Neural cell (in vitro differentiated cells): ENCODE results near the gene MYMK. TPM values are rescaled to one million over a fixed set of nuclear protein-coding genes. Genes with fewer than 3 reads are reported as not detected.

Experiments used
- H2AFZ ChIP-seq: fragments of 200-600, 300-800 bp; sonication (generic), shearing (Covaris generic); 2 replicates; pipeline ENCODE4 v1.6.0; 2014; ENCODE audit warnings: low read depth, mild to moderate bottlenecking, antibody characterized with exemption, low read length, moderate library complexity
- H3F3A ChIP-seq: fragments of 200-600 bp; shearing (Covaris generic); 2 replicates; pipeline ENCODE4 v1.6.1; 2016; ENCODE audit warnings: mild to moderate bottlenecking, moderate library complexity, mixed read lengths, antibody characterized with exemption, low read length; ENCODE audit not compliant: insufficient read depth, poor library complexity, severe bottlenecking
- H3K27ac ChIP-seq: fragments of 200-600, 300-800 bp; sonication (generic), shearing (Covaris generic); 2 replicates; pipeline ENCODE4 v1.5.1; 2014; ENCODE audit warnings: mild to moderate bottlenecking, low read length, moderate library complexity
- H3K27me3 ChIP-seq: fragments of 300-800, 200-600 bp; sonication (generic), shearing (Covaris generic); 2 replicates; pipeline ENCODE4 v1.6.0; 2014; ENCODE audit warnings: mild to moderate bottlenecking, low read depth, low read length, moderate library complexity; ENCODE audit not compliant: insufficient read depth
- H3K36me3 ChIP-seq: fragments of 300-800, 200-600 bp; sonication (generic), shearing (Covaris generic); 2 replicates; pipeline ENCODE4 v1.5.1; 2014; ENCODE audit warnings: mild to moderate bottlenecking, antibody characterized with exemption, low read length, moderate library complexity; ENCODE audit not compliant: insufficient read depth
- H3K4me2 ChIP-seq: fragments of 300-800, 200-600 bp; sonication (generic), shearing (Covaris generic); 2 replicates; pipeline ENCODE4 v1.6.0; 2014; ENCODE audit warnings: mild to moderate bottlenecking, low read length
- H3K4me3 ChIP-seq: fragments of 300-800, 200-600 bp; sonication (generic), shearing (Covaris generic); 2 replicates; pipeline ENCODE4 v1.5.1; 2014; ENCODE audit warnings: mild to moderate bottlenecking, low read length, moderate library complexity
- H3K79me2 ChIP-seq: fragments of 200-600 bp; shearing (Covaris generic); replicated peaks from 2 replicates; pipeline ENCODE4 v1.6.0; 2014; ENCODE audit warnings: mild to moderate bottlenecking, low read length, moderate library complexity; ENCODE audit not compliant: insufficient read depth
- H3K9ac ChIP-seq: fragments of 300-800, 200-600 bp; sonication (generic), shearing (Covaris generic); 2 replicates; pipeline ENCODE4 v1.6.1; 2016; ENCODE audit warnings: mild to moderate bottlenecking, low read length, mixed read lengths
- H3K9me2 ChIP-seq: fragments of 200-600 bp; shearing (Covaris generic); 2 replicates; pipeline ENCODE4 v1.6.1; 2016; ENCODE audit warnings: mild to moderate bottlenecking, low read length, mixed read lengths; ENCODE audit not compliant: insufficient read depth
- H3K9me3 ChIP-seq: fragments of 200-600, 300-800 bp; sonication (generic), shearing (Covaris generic); 2 replicates; pipeline ENCODE4 v1.6.1; 2016; ENCODE audit warnings: mild to moderate bottlenecking, mixed run types, low read length, moderate library complexity, mixed read lengths
- H4K20me1 ChIP-seq: fragments of 200-600 bp; shearing (Covaris generic); 2 replicates; pipeline ENCODE4 v1.6.1; 2016; ENCODE audit warnings: mild to moderate bottlenecking, mixed run types; ENCODE audit not compliant: insufficient read depth
- EP300 ChIP-seq: fragments of 450-650 bp; conservative IDR thresholded peaks from 2 replicates; pipeline ENCODE4 v1.6.1; 2014; ENCODE audit warnings: antibody characterized with exemption, mild to moderate bottlenecking, moderate library complexity; ENCODE audit not compliant: poor library complexity, severe bottlenecking
- EZH2 ChIP-seq: fragments of 200-600, 300-800 bp; shearing (Covaris generic), sonication (generic); IDR thresholded peaks from 2 replicates; pipeline ENCODE4 v1.6.1; 2014; ENCODE audit warnings: antibody characterized with exemption, low read length, borderline replicate concordance, mild to moderate bottlenecking; ENCODE audit not compliant: insufficient read depth, poor library complexity, severe bottlenecking
- MXI1 ChIP-seq: fragments of 450-650 bp; conservative IDR thresholded peaks from 2 replicates; pipeline ENCODE4 v1.6.1; 2014; ENCODE audit warnings: antibody characterized with exemption, mild to moderate bottlenecking; ENCODE audit not compliant: poor library complexity, severe bottlenecking
- POLR2AphosphoS5 ChIP-seq: IDR thresholded peaks from 2 replicates; pipeline ENCODE4 v1.6.1; 2012
- RAD21 ChIP-seq: fragments of 450-650 bp; conservative IDR thresholded peaks from 2 replicates; pipeline ENCODE4 v1.6.1; 2014; ENCODE audit warnings: antibody characterized with exemption, mild to moderate bottlenecking, moderate library complexity
- SMC3 ChIP-seq: fragments of 450-650 bp; conservative IDR thresholded peaks from 2 replicates; pipeline ENCODE4 v1.6.1; 2014; ENCODE audit warnings: antibody characterized with exemption, mild to moderate bottlenecking, moderate library complexity; ENCODE audit not compliant: poor library complexity
- TAF1 ChIP-seq: IDR thresholded peaks from 2 replicates; pipeline ENCODE4 v1.6.1; 2012; ENCODE audit warnings: low read depth
- polyA plus RNA-seq: library from polyadenylated mRNA; depleted of rRNA; stranded (reverse); fragments of >200 nt; gene quantifications from 2 replicates; pipeline ENCODE4 v1.2.3, GENCODE V29; 2014
- TF ChIP-seq, protein P1 (sequence below): fragments of 450-650 bp; IDR thresholded peaks from 2 replicates; pipeline ENCODE4 v1.5.1; 2014; ENCODE audit warnings: antibody characterized with exemption, mild to moderate bottlenecking, moderate library complexity; ENCODE audit not compliant: poor library complexity, severe bottlenecking
- TF ChIP-seq, protein P2 (sequence below): IDR thresholded peaks from 2 replicates; pipeline ENCODE4 v1.6.1; 2012; ENCODE audit warnings: borderline replicate concordance

MYMK gene
- polyA plus RNA-seq, 1 donor from 2014 or later: not detected

DNA sequence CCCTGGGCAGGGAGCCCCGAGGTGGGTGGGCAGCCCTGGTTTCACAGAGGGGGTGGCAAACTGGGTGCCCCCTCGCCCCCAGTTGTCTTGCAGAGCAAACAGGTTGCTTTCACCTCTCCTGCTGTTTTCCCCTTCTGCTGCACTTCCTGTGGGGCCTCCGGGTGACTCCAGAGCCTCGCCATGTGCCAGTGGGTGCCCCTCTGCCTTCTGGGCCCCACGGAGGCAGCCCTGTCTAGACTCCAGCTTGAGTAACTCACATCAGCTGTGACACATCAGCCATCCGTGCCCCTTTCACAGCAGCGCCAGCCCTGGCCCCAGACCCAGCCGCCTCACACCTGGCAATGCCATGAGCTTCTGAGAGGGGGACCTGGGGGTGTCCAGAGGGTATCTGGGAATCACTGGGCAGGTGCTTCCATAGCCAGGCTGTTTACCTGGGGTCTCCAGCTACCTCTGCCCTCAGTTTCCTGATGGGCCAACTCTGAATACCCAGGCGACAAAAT is 46.7 kb upstream of the MYMK start:
- TF ChIP-seq SMC3 (no peak), RAD21 (no peak), POLR2AphosphoS5 (no peak), TAF1 (no peak), MXI1 (no peak), EZH2 (no peak), EP300 (no peak)
- TF ChIP-seq, protein P1, sequence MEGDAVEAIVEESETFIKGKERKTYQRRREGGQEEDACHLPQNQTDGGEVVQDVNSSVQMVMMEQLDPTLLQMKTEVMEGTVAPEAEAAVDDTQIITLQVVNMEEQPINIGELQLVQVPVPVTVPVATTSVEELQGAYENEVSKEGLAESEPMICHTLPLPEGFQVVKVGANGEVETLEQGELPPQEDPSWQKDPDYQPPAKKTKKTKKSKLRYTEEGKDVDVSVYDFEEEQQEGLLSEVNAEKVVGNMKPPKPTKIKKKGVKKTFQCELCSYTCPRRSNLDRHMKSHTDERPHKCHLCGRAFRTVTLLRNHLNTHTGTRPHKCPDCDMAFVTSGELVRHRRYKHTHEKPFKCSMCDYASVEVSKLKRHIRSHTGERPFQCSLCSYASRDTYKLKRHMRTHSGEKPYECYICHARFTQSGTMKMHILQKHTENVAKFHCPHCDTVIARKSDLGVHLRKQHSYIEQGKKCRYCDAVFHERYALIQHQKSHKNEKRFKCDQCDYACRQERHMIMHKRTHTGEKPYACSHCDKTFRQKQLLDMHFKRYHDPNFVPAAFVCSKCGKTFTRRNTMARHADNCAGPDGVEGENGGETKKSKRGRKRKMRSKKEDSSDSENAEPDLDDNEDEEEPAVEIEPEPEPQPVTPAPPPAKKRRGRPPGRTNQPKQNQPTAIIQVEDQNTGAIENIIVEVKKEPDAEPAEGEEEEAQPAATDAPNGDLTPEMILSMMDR: no peak
- Histone ChIP-seq H3K79me2 (no peaks in the 10 kb centered on the region), H3K27me3 (no peaks in the 10 kb centered on the region), H3K36me3 (no peaks in the 10 kb centered on the region), H3K9me3 (no peaks in the 10 kb centered on the region), H3K9me2 (no peaks in the 10 kb centered on the region), H2AFZ (no peak overlapping the region), H3K27ac (no peak overlapping the region), H3K9ac (no peak overlapping the region), H3K4me2 (no peak overlapping the region), H3K4me3 (no peak overlapping the region), H3F3A (no peaks in the 10 kb centered on the region), H4K20me1 (no peaks in the 10 kb centered on the region)

GRCh38 chr9:133570691-133571080 is 45.9 kb upstream of the MYMK start:
- Histone ChIP-seq H2AFZ (no peak overlapping the region), H3F3A (no peaks in the 10 kb centered on the region), H3K9me3 (no peaks in the 10 kb centered on the region)

DNA sequence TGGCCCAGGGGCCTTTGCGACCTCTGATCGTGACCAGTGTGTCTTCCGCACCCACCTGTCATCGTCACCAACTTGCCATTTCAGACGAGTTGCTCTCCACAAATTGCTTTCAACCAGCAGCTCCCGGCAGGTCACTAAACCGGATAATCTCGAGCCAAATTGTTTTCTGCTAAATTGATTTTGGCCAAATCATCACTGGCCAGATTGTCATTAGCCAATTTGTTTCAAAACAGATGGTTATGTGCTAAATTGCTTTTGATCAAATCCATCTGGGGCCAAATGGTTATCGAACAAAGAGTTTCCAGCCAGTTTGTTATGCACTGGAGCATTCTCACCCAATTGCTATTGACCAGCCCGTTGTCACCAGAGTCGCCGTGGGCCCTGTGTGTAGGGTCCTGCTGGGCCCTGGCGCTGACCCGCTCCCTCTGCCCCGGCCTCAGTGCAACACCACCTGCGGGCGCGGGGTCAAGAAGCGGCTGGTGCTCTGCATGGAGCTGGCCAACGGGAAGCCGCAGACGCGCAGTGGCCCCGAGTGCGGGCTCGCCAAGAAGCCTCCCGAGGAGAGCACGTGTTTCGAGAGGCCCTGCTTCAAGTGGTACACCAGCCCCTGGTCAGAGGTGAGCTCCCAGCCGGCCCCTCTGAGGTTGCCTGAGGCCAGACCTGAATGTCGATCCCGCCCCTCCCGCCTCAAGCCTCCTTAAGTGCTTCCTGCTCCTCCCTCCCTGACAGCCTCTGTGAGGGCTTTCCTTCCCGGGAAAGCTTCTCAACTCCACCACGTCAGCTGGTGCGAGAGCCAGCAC is 45.3 kb upstream of the MYMK start:
- Histone ChIP-seq H2AFZ (no peak overlapping the region), H3K9me2 (no peaks in the 10 kb centered on the region), H3K4me3 (no peak overlapping the region), H3K4me2 (no peak overlapping the region), H3K79me2 (no peaks in the 10 kb centered on the region), H4K20me1 (no peaks in the 10 kb centered on the region), H3K27me3 (no peaks in the 10 kb centered on the region), H3K9me3 (no peaks in the 10 kb centered on the region), H3K9ac (no peak overlapping the region), H3F3A (no peaks in the 10 kb centered on the region), H3K36me3 (no peaks in the 10 kb centered on the region), H3K27ac (no peak overlapping the region)
- TF ChIP-seq SMC3 (no peak), EP300 (no peak), MXI1 (no peak), EZH2 (no peak), POLR2AphosphoS5 (no peak), TAF1 (no peak), RAD21 (no peak)
- TF ChIP-seq, protein P1: no peak
- TF ChIP-seq, protein P2, sequence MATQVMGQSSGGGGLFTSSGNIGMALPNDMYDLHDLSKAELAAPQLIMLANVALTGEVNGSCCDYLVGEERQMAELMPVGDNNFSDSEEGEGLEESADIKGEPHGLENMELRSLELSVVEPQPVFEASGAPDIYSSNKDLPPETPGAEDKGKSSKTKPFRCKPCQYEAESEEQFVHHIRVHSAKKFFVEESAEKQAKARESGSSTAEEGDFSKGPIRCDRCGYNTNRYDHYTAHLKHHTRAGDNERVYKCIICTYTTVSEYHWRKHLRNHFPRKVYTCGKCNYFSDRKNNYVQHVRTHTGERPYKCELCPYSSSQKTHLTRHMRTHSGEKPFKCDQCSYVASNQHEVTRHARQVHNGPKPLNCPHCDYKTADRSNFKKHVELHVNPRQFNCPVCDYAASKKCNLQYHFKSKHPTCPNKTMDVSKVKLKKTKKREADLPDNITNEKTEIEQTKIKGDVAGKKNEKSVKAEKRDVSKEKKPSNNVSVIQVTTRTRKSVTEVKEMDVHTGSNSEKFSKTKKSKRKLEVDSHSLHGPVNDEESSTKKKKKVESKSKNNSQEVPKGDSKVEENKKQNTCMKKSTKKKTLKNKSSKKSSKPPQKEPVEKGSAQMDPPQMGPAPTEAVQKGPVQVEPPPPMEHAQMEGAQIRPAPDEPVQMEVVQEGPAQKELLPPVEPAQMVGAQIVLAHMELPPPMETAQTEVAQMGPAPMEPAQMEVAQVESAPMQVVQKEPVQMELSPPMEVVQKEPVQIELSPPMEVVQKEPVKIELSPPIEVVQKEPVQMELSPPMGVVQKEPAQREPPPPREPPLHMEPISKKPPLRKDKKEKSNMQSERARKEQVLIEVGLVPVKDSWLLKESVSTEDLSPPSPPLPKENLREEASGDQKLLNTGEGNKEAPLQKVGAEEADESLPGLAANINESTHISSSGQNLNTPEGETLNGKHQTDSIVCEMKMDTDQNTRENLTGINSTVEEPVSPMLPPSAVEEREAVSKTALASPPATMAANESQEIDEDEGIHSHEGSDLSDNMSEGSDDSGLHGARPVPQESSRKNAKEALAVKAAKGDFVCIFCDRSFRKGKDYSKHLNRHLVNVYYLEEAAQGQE: no peak

More at GRCh38 chr9:133570691-133571080, 45.9 kb upstream of the MYMK start:
- Histone ChIP-seq H3K27me3 (no peaks in the 10 kb centered on the region), H3K36me3 (no peaks in the 10 kb centered on the region), H4K20me1 (no peaks in the 10 kb centered on the region), H3K9ac (no peak overlapping the region), H3K4me3 (no peak overlapping the region), H3K79me2 (no peaks in the 10 kb centered on the region), H3K27ac (no peak overlapping the region), H3K4me2 (no peak overlapping the region), H3K9me2 (no peaks in the 10 kb centered on the region)
- TF ChIP-seq TAF1 (no peak), EP300 (no peak), POLR2AphosphoS5 (no peak), SMC3 (no peak), EZH2 (no peak), RAD21 (no peak)
